22Rv1 (cell line): Measurements from ENCODE around the gene MYRIP.

Experiments
- H3K27ac ChIP-seq: fragments of 450-650 bp; 2 replicates; pipeline ENCODE4 v1.5.1; 2017
- CTCF ChIP-seq: fragments of 450-650 bp; IDR thresholded peaks from 2 replicates; pipeline ENCODE4 v1.5.1; 2017; ENCODE audit warnings: mild to moderate bottlenecking
- ZFX ChIP-seq: fragments of 450-650 bp; IDR thresholded peaks from 2 replicates; pipeline ENCODE4 v1.6.1; 2017; ENCODE audit warnings: antibody characterized with exemption, borderline replicate concordance

The MYRIP gene

GRCh38 chr3:39941931-39942330 is 132.5 kb downstream of the MYRIP start:
- TF ChIP-seq CTCF, result no peak
- TF ChIP-seq ZFX, result no peak
- H3K27ac ChIP-seq, result no peak overlapping the region

- no peak overlapping the region for H3K27ac ChIP-seq
- no peak for TF ChIP-seq CTCF
- no peak for TF ChIP-seq ZFX
Observed at GRCh38 chr3:39960515-39961191, 151.2 kb downstream of the MYRIP start.

GRCh38 chr3:39961230-39961629 is 151.8 kb downstream of the MYRIP start:
- TF ChIP-seq CTCF (no peak), ZFX (no peak)
- H3K27ac ChIP-seq, result no peak overlapping the region

- TF ChIP-seq CTCF, result no peak
- no peak overlapping the region for H3K27ac ChIP-seq
Observed at GRCh38 chr3:39962581-39962980, 153.2 kb downstream of the MYRIP start.

- no peak for TF ChIP-seq CTCF
- TF ChIP-seq ZFX, result no peak
- H3K27ac ChIP-seq, result no peak overlapping the region
Observed at GRCh38 chr3:39965461-39965860, 156.1 kb downstream of the MYRIP start.

GRCh38 chr3:39965997-39966396 is 156.6 kb downstream of the MYRIP start:
- TF ChIP-seq CTCF (no peak), ZFX (no peak)
- H3K27ac ChIP-seq, result no peak overlapping the region

- TF ChIP-seq CTCF (no peak), ZFX (no peak)
Observed at GRCh38 chr3:39970982-39971381, 161.6 kb downstream of the MYRIP start.

More at GRCh38 chr3:39970982-39971381, 161.6 kb downstream of the MYRIP start:
- no peak overlapping the region for H3K27ac ChIP-seq
